ENCODE data around the gene PLCB3.

GRCh38 chr11:64220798-64221197 lies 30.5 kb upstream of the PLCB3 start:
- TF ChIP-seq CTCF (IDR thresholded peaks at IDR 0.05) (no peak), POLR2A (IDR thresholded peaks at IDR 0.05) (no peak)

Data from Peyer's patch (tissue), 4 donors.